ENCODE measurements around the gene CACNA1C. TPM values are rescaled to one million over a fixed set of nuclear protein-coding genes. Genes with fewer than 3 reads are reported as not detected.

The CACNA1C gene
- total and polyA plus RNA-seq, 2 donors (not counting 1 experiment from before 2014, with no cell fraction given): 7.6 to 11.4 TPM

DNA sequence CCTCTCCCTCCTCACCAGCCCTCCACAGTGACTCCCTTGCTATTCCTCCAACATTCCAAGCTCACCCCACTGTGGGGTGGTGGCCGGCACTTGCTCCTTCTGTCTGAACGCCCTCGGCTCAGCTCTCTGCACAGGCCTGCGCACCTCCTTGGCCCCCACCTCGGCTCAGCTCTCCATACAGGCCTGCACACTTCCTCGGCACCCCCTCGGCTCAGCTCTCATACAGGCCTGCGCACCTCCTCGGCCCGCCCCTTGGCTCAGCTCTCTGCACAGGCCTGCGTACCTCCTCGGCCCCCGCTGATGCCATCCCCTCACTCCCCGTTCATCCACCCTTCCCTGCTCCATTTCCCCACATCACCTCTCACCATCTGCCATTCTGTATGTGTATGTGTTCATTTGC lies 409.3 kb downstream of the CACNA1C start:
- TF ChIP-seq, protein P1, sequence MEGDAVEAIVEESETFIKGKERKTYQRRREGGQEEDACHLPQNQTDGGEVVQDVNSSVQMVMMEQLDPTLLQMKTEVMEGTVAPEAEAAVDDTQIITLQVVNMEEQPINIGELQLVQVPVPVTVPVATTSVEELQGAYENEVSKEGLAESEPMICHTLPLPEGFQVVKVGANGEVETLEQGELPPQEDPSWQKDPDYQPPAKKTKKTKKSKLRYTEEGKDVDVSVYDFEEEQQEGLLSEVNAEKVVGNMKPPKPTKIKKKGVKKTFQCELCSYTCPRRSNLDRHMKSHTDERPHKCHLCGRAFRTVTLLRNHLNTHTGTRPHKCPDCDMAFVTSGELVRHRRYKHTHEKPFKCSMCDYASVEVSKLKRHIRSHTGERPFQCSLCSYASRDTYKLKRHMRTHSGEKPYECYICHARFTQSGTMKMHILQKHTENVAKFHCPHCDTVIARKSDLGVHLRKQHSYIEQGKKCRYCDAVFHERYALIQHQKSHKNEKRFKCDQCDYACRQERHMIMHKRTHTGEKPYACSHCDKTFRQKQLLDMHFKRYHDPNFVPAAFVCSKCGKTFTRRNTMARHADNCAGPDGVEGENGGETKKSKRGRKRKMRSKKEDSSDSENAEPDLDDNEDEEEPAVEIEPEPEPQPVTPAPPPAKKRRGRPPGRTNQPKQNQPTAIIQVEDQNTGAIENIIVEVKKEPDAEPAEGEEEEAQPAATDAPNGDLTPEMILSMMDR (conservative IDR thresholded peaks at IDR 0.05 in 1 of 2, IDR thresholded peaks at IDR 0.05 in 1 of 2; ENCODE audit: low read depth in 1 of 2, low read length in 2 of 2): no peak
- no peak for TF ChIP-seq EZH2 (IDR thresholded peaks at IDR 0.05; ENCODE audit: low read length, missing control alignments)
- H3K9ac ChIP-seq (ENCODE audit: insufficient read depth, low read length): no peak overlapping the region
- H3K79me2 ChIP-seq (ENCODE audit: control insufficient read depth, insufficient read depth, low read length): no peaks in the 10 kb centered on the region
- no peaks in the 10 kb centered on the region for H3K36me3 ChIP-seq (ENCODE audit: control insufficient read depth, insufficient read depth, low read length)
- no peak overlapping the region for H3K27ac ChIP-seq (ENCODE audit: insufficient read depth, low read length)
- H3K9me3 ChIP-seq (ENCODE audit: control insufficient read depth, insufficient read depth, low read depth, low read length): no peaks in the 10 kb centered on the region
- no peak overlapping the region for H3K4me3 ChIP-seq (replicated peaks in 1 of 4; ENCODE audit: control extremely low read depth in 1 of 4, insufficient read depth in 1 of 4, low read depth in 3 of 4, low read length in 4 of 4)
- H3K4me1 ChIP-seq (ENCODE audit: control insufficient read depth, extremely low read depth, insufficient read depth, low read length): no peaks in the 10 kb centered on the region
- no peak overlapping the region for H3K4me2 ChIP-seq (ENCODE audit: extremely low read depth, insufficient read depth, low read length)
- DNase-seq (ENCODE audit: low read depth in 2 of 2): no peak
- no peak overlapping the region for H2AFZ ChIP-seq (ENCODE audit: low read length)
- no peaks in the 10 kb centered on the region for H4K20me1 ChIP-seq (ENCODE audit: control insufficient read depth, extremely low read depth, insufficient read depth, low read length)
- no peaks in the 10 kb centered on the region for H3K27me3 ChIP-seq (ENCODE audit: control insufficient read depth, insufficient read depth, low read length)

DNA sequence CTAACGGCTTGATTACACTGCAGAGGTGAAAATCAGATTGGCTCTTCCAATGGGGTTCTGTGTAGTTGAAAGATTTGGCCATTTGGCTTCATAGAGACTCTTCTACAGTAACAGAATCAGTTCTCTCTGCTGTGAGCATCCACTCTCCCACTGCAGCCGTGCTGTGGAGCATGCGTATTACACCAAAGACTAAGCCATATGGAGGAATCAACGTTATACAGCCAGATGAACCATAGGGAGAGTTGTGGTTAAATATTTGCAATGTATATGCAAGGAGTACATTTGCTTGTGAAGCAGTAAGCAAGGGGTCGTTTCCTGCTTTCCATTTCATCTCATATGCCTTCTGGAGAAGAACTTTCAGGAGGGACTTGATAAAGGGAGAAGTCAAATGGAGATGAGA lies 410.9 kb downstream of the CACNA1C start:
- no peaks in the 10 kb centered on the region for H3K79me2 ChIP-seq (ENCODE audit: control insufficient read depth, insufficient read depth, low read length)
- no peaks in the 10 kb centered on the region for H3K36me3 ChIP-seq (ENCODE audit: control insufficient read depth, insufficient read depth, low read length)
- no peaks in the 10 kb centered on the region for H3K9me3 ChIP-seq (ENCODE audit: control insufficient read depth, insufficient read depth, low read depth, low read length)
- H3K27ac ChIP-seq (ENCODE audit: insufficient read depth, low read length): no peak overlapping the region
- DNase-seq (ENCODE audit: low read depth in 2 of 2): no peak
- no peak overlapping the region for H3K9ac ChIP-seq (ENCODE audit: insufficient read depth, low read length)
- TF ChIP-seq, protein P1 (conservative IDR thresholded peaks at IDR 0.05 in 1 of 2, IDR thresholded peaks at IDR 0.05 in 1 of 2; ENCODE audit: low read depth in 1 of 2, low read length in 2 of 2): no peak
- no peak for TF ChIP-seq EZH2 (IDR thresholded peaks at IDR 0.05; ENCODE audit: low read length, missing control alignments)
- no peak overlapping the region for H3K4me2 ChIP-seq (ENCODE audit: extremely low read depth, insufficient read depth, low read length)
- no peaks in the 10 kb centered on the region for H3K27me3 ChIP-seq (ENCODE audit: control insufficient read depth, insufficient read depth, low read length)
- no peak overlapping the region for H3K4me3 ChIP-seq (replicated peaks in 1 of 4; ENCODE audit: control extremely low read depth in 1 of 4, insufficient read depth in 1 of 4, low read depth in 3 of 4, low read length in 4 of 4)
- H4K20me1 ChIP-seq (ENCODE audit: control insufficient read depth, extremely low read depth, insufficient read depth, low read length): no peaks in the 10 kb centered on the region
- no peak overlapping the region for H2AFZ ChIP-seq (ENCODE audit: low read length)
- H3K4me1 ChIP-seq (ENCODE audit: control insufficient read depth, extremely low read depth, insufficient read depth, low read length): no peaks in the 10 kb centered on the region

DNA sequence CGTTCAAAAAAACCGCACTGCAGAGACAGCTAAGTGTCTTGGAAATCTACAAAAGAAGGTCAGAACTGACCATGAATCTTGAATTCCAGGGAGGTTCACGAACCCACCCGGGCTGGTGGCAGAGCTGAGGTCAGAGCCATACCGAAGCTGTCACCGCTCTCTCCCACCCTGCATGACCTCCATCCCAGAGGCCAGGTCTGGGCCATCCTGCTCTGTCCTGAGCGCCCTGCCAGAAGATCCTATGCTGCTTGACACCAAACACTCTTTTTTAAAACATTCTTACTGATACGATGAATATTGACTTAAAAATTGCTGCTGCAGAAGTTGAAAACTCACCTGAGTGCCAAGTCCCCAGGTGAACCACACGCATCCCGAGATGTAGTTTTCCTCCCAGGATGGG lies 412.9 kb downstream of the CACNA1C start:
- Histone ChIP-seq H3K4me3 (replicated peaks in 1 of 4; ENCODE audit: control extremely low read depth in 1 of 4, insufficient read depth in 1 of 4, low read depth in 3 of 4, low read length in 4 of 4) (no peak overlapping the region), H3K9me3 (ENCODE audit: control insufficient read depth, insufficient read depth, low read depth, low read length) (no peaks in the 10 kb centered on the region), H3K27me3 (ENCODE audit: control insufficient read depth, insufficient read depth, low read length) (no peaks in the 10 kb centered on the region), H3K27ac (ENCODE audit: insufficient read depth, low read length) (no peak overlapping the region), H3K36me3 (ENCODE audit: control insufficient read depth, insufficient read depth, low read length) (no peaks in the 10 kb centered on the region), H4K20me1 (ENCODE audit: control insufficient read depth, extremely low read depth, insufficient read depth, low read length) (no peaks in the 10 kb centered on the region), H3K79me2 (ENCODE audit: control insufficient read depth, insufficient read depth, low read length) (no peaks in the 10 kb centered on the region), H3K4me1 (ENCODE audit: control insufficient read depth, extremely low read depth, insufficient read depth, low read length) (no peaks in the 10 kb centered on the region), H2AFZ (ENCODE audit: low read length) (no peak overlapping the region), H3K9ac (ENCODE audit: insufficient read depth, low read length) (no peak overlapping the region), H3K4me2 (ENCODE audit: extremely low read depth, insufficient read depth, low read length) (no peak overlapping the region)
- no peak for TF ChIP-seq EZH2 (IDR thresholded peaks at IDR 0.05; ENCODE audit: low read length, missing control alignments)
- TF ChIP-seq, protein P1 (conservative IDR thresholded peaks at IDR 0.05 in 1 of 2, IDR thresholded peaks at IDR 0.05 in 1 of 2; ENCODE audit: low read depth in 1 of 2, low read length in 2 of 2): no peak
- no peak for DNase-seq (ENCODE audit: low read depth in 2 of 2)
